ENCODE results near the gene RELN. TPM values are rescaled to one million over a fixed set of nuclear protein-coding genes. Genes with fewer than 3 reads are reported as not detected.

Gene RELN
- total and polyA plus RNA-seq, 11 donors, result 0.16 to 3.5 (median 1.3) TPM

- Histone ChIP-seq H3K27me3 (peaks cover 0 to 5% (median 0%) of the 10 kb centered on the region in 9 donors), H3K4me3 (no peak overlapping the region), H3K4me1 (peaks cover 0 to 7% (median 0%) of the 10 kb centered on the region in 12 donors), H3K36me3 (no peaks in the 10 kb centered on the region), H3K27ac (no peak overlapping the region), H3K9me3 (no peaks in the 10 kb centered on the region)
- DNase-seq (no peak), ATAC-seq (no peak)
- peak; percentile 53 to 73 (median 62) for TF ChIP-seq CTCF (IDR thresholded peaks at IDR 0.05)
- no peak for TF ChIP-seq POLR2A (IDR thresholded peaks at IDR 0.05)
- intact Hi-C loops (cut with DNase I), result loop anchor here in 6 of 10 donors (2.0 to 10.0 kb wide), 8 partner anchors 581 to 1344 kb away; no protein-coding TSS in a partner anchor
- whole genome bisulfite sequencing, 4 donors, result 43 to 47% (median 45%) methylated on average over 3 of the region's 3 CpGs
Observed at GRCh38 chr7:103573479-103574058, 415.9 kb downstream of the RELN start.

GRCh38 chr7:103571586-103571985, 417.9 kb downstream of the RELN start:
- TF ChIP-seq POLR2A (IDR thresholded peaks at IDR 0.05) (no peak), CTCF (IDR thresholded peaks at IDR 0.05) (no peak)
- Histone ChIP-seq H3K27me3 (peaks cover 0 to 5% (median 0%) of the 10 kb centered on the region in 9 donors), H3K4me1 (peaks cover 0 to 7% (median 0%) of the 10 kb centered on the region in 12 donors), H3K36me3 (no peaks in the 10 kb centered on the region), H3K27ac (no peak overlapping the region), H3K9me3 (no peaks in the 10 kb centered on the region), H3K4me3 (no peak overlapping the region)
- DNase-seq (no peak), ATAC-seq (no peak)
- intact Hi-C loops (cut with DNase I), result loop anchor here in 7 of 10 donors (2.0 to 10.0 kb wide), 8 partner anchors 583 to 1346 kb away; no protein-coding TSS in a partner anchor
- 52 to 67% (median 61%) methylated on average over 4 of the region's 4 CpGs for WGBS, 4 donors

GRCh38 chr7:103569621-103570305, 419.7 kb downstream of the RELN start:
- ATAC-seq, result no peak
- Histone ChIP-seq H3K27ac (no peak overlapping the region), H3K4me1 (peaks cover 0 to 7% (median 0%) of the 10 kb centered on the region in 12 donors), H3K27me3 (peaks cover 0 to 5% (median 0%) of the 10 kb centered on the region in 9 donors), H3K4me3 (no peak overlapping the region), H3K9me3 (no peaks in the 10 kb centered on the region), H3K36me3 (no peaks in the 10 kb centered on the region)
- TF ChIP-seq POLR2A (IDR thresholded peaks at IDR 0.05), result no peak
- no peak for DNase-seq
- WGBS, 4 donors, result 39 to 46% (median 42%) methylated on average over 4 of the region's 4 CpGs
- intact Hi-C loops (cut with DNase I), result loop anchor here in 8 of 10 donors (2.0 to 10.0 kb wide), 8 partner anchors 585 to 1348 kb away; no protein-coding TSS in a partner anchor

- TF ChIP-seq POLR2A (IDR thresholded peaks at IDR 0.05) (no peak), CTCF (IDR thresholded peaks at IDR 0.05) (no peak)
- Histone ChIP-seq H3K4me1 (peaks cover 0 to 3% (median 0%) of the 10 kb centered on the region in 12 donors), H3K27ac (no peak overlapping the region), H3K4me3 (no peak overlapping the region), H3K36me3 (no peaks in the 10 kb centered on the region), H3K27me3 (peaks cover 0 to 4% (median 0%) of the 10 kb centered on the region in 9 donors), H3K9me3 (no peaks in the 10 kb centered on the region)
- DNase-seq (no peak), ATAC-seq (no peak)
- WGBS, 4 donors, result 65 to 74% (median 69%) methylated on average over 2 of the region's 2 CpGs
- intact Hi-C loops (cut with DNase I), result no loop called here
Observed at GRCh38 chr7:103564416-103564815, 425.0 kb downstream of the RELN start.

All from heart left ventricle (tissue), 16 donors.